ENCODE results near the gene UBE2I.

- TF ChIP-seq, protein P1, sequence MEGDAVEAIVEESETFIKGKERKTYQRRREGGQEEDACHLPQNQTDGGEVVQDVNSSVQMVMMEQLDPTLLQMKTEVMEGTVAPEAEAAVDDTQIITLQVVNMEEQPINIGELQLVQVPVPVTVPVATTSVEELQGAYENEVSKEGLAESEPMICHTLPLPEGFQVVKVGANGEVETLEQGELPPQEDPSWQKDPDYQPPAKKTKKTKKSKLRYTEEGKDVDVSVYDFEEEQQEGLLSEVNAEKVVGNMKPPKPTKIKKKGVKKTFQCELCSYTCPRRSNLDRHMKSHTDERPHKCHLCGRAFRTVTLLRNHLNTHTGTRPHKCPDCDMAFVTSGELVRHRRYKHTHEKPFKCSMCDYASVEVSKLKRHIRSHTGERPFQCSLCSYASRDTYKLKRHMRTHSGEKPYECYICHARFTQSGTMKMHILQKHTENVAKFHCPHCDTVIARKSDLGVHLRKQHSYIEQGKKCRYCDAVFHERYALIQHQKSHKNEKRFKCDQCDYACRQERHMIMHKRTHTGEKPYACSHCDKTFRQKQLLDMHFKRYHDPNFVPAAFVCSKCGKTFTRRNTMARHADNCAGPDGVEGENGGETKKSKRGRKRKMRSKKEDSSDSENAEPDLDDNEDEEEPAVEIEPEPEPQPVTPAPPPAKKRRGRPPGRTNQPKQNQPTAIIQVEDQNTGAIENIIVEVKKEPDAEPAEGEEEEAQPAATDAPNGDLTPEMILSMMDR (IDR thresholded peaks at IDR 0.05), result no peak
- no peak for TF ChIP-seq POLR2A (IDR thresholded peaks at IDR 0.05)
Measured at GRCh38 chr16:1362807-1363206, 53.4 kb downstream of the UBE2I start.
